Transverse colon (tissue), 4 donors: ENCODE data around the gene RIN3. TPM values are rescaled to one million over a fixed set of nuclear protein-coding genes. Genes with fewer than 3 reads are reported as not detected.
A peak's percentile ranks its signal among the peaks of the same experiment; 100 is the strongest.
"Not testable (repeated sequence)": the region's sequence is repeated elsewhere in the genome, so short reads cannot be mapped to it uniquely, and the experiment has no call there.

Experiments used
- DNase-seq: peaks from one replicate; pipeline ENCODE4 v3.0.0-alpha.2; 2019
- H3K27ac ChIP-seq, 4 donors: fragments of 200-600 bp; sonication (generic); 2 replicates each; pipeline ENCODE4 v1.5.1; 2016 to 2018; ENCODE audit warnings: inconsistent platforms in 4 of 4
- H3K27me3 ChIP-seq: fragments of 200-600 bp; sonication (generic); 2 replicates; pipeline ENCODE4 v1.5.1; 2017; ENCODE audit warnings: inconsistent platforms
- H3K36me3 ChIP-seq, 4 donors: fragments of 200-600 bp; sonication (generic); 2 replicates each; pipeline ENCODE4 v1.5.1; 2017 to 2019; ENCODE audit warnings: inconsistent platforms in 4 of 4
- H3K4me1 ChIP-seq, 4 donors: fragments of 200-600 bp; sonication (generic); 2 replicates each; pipeline ENCODE4 v1.5.1; 2017 to 2020; ENCODE audit warnings: inconsistent platforms in 4 of 4
- H3K4me3 ChIP-seq, 4 donors: fragments of 200-600 bp; sonication (generic); 1 replicate in 1 of 4; 2 replicates in 3 of 4; pipeline versions ENCODE4 v1.5.1 to v1.6.1; 2017 to 2019; ENCODE audit warnings: inconsistent platforms in 4 of 4
- H3K9me3 ChIP-seq, 2 donors: fragments of 200-600 bp; sonication (generic); 2 replicates each; pipeline ENCODE4 v1.5.1; 2017 to 2019; ENCODE audit warnings: inconsistent platforms in 2 of 2
- CTCF ChIP-seq, 5 experiments: fragments of 200-600 bp in 3 of 5; fragments of 450-650 bp in 2 of 5; sonication (generic) in 3 of 5; IDR thresholded peaks; 1 replicate in 2 of 5; 2 replicates in 3 of 5; pipeline ENCODE4 v1.5.1; 2016 to 2017; ENCODE audit warnings: antibody characterized with exemption in 5 of 5, inconsistent platforms in 3 of 5, mild to moderate bottlenecking in 2 of 5, moderate library complexity in 1 of 5
- EP300 ChIP-seq: sonication (generic); formaldehyde crosslinking; IDR thresholded peaks from one replicate; pipeline ENCODE4 v1.6.1; 2017; ENCODE audit warnings: antibody characterized with exemption, low read depth
- POLR2A ChIP-seq: fragments of 450-650 bp; IDR thresholded peaks from one replicate; pipeline ENCODE4 v1.6.1; 2016; ENCODE audit warnings: antibody characterized with exemption, mild to moderate bottlenecking, moderate library complexity
- POLR2AphosphoS5 ChIP-seq, 3 donors: sonication (generic); formaldehyde crosslinking; IDR thresholded peaks; one replicate each; pipeline ENCODE4 v1.6.1; 2016; ENCODE audit warnings: antibody characterized with exemption in 3 of 3
- WGBS, 2 donors: methylation state at CpG; one replicate each; pipeline ENCODE4 v1.1.5; 2018; ENCODE audit warnings: low coverage in 1 of 2; 5-methylcytosine and 5-hydroxymethylcytosine counted together
- in situ Hi-C, 4 donors: fragments of 200-750 bp; cut with MboI; loops; one replicate each; pipeline versions ENCODE4 v1.15.0 to v1.15.1; 2017; ENCODE audit warnings: low sequenced_read_pairs in 3 of 4, low pct_ligation_motif_present in 1 of 4, low pct_unique_long_range_greater_than_20kb in 1 of 4
- intact Hi-C: fragments of 100-400 bp; cut with DNase I; formaldehyde crosslinking; loops from one replicate; pipeline ENCODE4 v1.15.1; 2023; ENCODE audit warnings: low total_unique reads
- total RNA-seq, 4 donors: library from RNA; depleted of rRNA; stranded (reverse); fragments of >200 nt; gene quantifications; one replicate each; pipeline ENCODE4 v1.1.0, GENCODE V29; 2016

Gene RIN3
- total RNA-seq, 4 donors from 2014 or later = 16.2 to 24.3 (median 20.7) TPM

DNA sequence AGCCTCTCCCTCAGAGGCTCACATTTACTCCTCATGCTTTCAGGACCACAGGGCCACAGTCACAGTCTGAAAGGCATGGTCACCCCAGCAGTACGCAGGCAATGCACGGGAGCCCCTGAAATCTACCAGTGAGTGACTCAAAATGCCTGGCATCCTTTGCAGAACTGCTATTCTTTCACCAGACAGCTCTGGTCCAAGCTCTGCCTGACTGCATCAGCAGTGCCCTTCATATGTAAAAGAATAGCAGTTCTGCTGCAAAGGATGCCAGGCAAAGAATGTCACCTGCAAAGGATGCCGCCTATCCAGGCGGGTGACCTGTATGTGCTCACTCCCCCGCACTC lies 196.4 kb downstream of the RIN3 start:
- intact Hi-C loops = no loop called here
- peaks cover 0 to 6% (median 0%) of the 10 kb centered on the region in 4 donors for H3K36me3 ChIP-seq
- in situ Hi-C loops = no loop called here

DNA sequence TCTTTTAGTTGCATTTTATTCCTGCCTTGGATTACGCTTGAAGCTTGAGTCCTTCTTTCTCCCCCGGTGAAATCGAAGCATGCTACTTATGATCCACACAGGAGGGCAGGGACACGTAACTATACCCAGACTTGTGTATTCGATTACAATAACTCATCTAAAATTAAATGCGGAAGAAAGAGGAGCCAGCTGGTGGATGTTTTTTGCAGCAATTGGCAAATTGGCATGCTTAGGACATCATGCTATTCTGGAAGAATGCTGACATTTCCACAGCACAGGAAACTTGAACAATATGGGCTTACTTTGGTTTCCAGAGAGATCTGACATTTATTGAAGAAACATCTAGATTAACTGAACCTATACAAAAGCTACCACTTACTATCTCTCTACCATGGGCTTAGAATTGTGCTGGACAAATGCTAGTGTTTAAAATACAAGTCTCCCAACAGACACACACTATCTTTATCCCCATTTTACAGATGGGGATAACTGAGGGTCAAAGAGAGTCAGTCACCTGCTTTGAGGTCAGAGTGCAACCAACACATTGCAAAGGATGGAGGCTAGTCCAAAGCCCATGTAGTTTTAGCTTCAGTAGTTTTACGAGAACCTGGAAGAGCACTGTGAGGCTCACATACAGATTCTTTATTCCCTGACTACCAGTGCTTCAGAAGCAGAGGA lies 198.5 kb downstream of the RIN3 start:
- Histone ChIP-seq H3K4me3 (no peak overlapping the region), H3K9me3 (no peaks in the 10 kb centered on the region), H3K27ac (no peak overlapping the region), H3K4me1 (no peaks in the 10 kb centered on the region), H3K36me3 (peaks cover 0 to 6% (median 0%) of the 10 kb centered on the region in 4 donors), H3K27me3 (no peaks in the 10 kb centered on the region)
- DNase-seq = no peak
- TF ChIP-seq POLR2A (no peak), EP300 (no peak), POLR2AphosphoS5 (IDR thresholded peaks at IDR 0.05) (no peak), CTCF (IDR thresholded peaks at IDR 0.05) (no peak)
- intact Hi-C loops (no loop called here), in situ Hi-C loops (no loop called here)
- WGBS, 2 donors = 69 to 90% methylated on average over 6 to 7 of the region's 7 CpGs

More for the DNA sequence above, 196.4 kb downstream of the RIN3 start:
- Histone ChIP-seq H3K4me3 (no peak overlapping the region), H3K27ac (no peak overlapping the region), H3K27me3 (no peaks in the 10 kb centered on the region), H3K4me1 (no peaks in the 10 kb centered on the region), H3K9me3 (no peaks in the 10 kb centered on the region)
- DNase-seq = no peak
- no peak for TF ChIP-seq POLR2A
- TF ChIP-seq EP300 = no peak
- no peak for TF ChIP-seq POLR2AphosphoS5 (IDR thresholded peaks at IDR 0.05)
- no peak for TF ChIP-seq CTCF (IDR thresholded peaks at IDR 0.05)
- 88% methylated on average over 4 of the region's 5 CpGs; no CpG with 5 or more reads in 1 of the 2 donors for WGBS, 2 donors

DNA sequence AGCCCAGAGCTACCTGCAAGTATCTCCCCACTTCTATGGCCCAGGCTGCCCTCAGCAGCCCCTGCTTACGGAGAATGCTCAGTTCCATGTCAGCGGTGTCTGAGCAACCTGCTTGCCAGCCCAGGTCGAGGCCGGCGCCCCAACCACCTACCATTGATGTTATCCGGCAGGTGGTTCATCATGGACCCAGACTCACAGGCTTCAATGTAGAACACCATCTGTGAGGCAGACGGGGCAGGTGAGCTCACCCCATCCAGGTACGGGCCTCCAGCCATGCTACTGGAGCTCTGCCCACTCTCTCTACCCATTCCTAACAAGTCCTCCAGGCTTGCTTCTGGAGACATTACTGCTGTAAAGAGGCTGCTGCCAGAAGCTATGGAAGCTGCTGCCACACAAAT lies 199.1 kb downstream of the RIN3 start:
- in situ Hi-C loops (no loop called here), intact Hi-C loops (no loop called here)
- no peak overlapping the region for H3K4me3 ChIP-seq
- DNase-seq = no peak
- H3K9me3 ChIP-seq = no peaks in the 10 kb centered on the region
- peaks cover 0 to 6% (median 0%) of the 10 kb centered on the region in 4 donors for H3K36me3 ChIP-seq
- TF ChIP-seq CTCF (IDR thresholded peaks at IDR 0.05) (no peak), EP300 (no peak), POLR2AphosphoS5 (IDR thresholded peaks at IDR 0.05) (no peak), POLR2A (no peak)
- H3K27me3 ChIP-seq = no peaks in the 10 kb centered on the region
- peaks cover 0 to 3% (median 0%) of the 10 kb centered on the region in 4 donors for H3K4me1 ChIP-seq
- H3K27ac ChIP-seq = no peak overlapping the region
- 93 to 100% methylated on average over 1 to 8 of the region's 8 CpGs for WGBS, 2 donors

- H3K9me3 ChIP-seq, H3K4me3 ChIP-seq, H3K27ac ChIP-seq, intact Hi-C loops, H3K36me3 ChIP-seq, H3K27me3 ChIP-seq: not testable (repeated sequence)
- peak; percentile 87 for DNase-seq
- TF ChIP-seq CTCF (IDR thresholded peaks at IDR 0.05) = peak; percentile 73 to 90 (median 81)
- H3K4me1 ChIP-seq = peaks cover 0 to 12% (median 5%) of the 10 kb centered on the region in 4 donors
- in situ Hi-C loops = loop anchor here in 3 of 4 donors (5.0 kb wide), 1 partner anchor 67 kb away; no protein-coding TSS in a partner anchor
- 79 to 80% methylated on average over 5 to 7 of the region's 7 CpGs for WGBS, 2 donors
Measured at GRCh38 chr14:92714739-92715307, 201.2 kb downstream of the RIN3 start.
